Endothelial cell of umbilical vein (primary cell): ENCODE measurements around the gene APRT.

Source experiments
- CTCF ChIP-seq, 2 donors: IDR thresholded peaks; 1 replicate in 1 of 2; 2 replicates in 1 of 2; pipeline ENCODE4 v1.5.1; 2011; ENCODE audit warnings: low read length in 2 of 2, mild to moderate bottlenecking in 2 of 2, moderate library complexity in 2 of 2, control low read depth in 1 of 2, inconsistent platforms in 1 of 2, low read depth in 1 of 2; ENCODE audit not compliant: insufficient read depth in 1 of 2; ENCODE audit errors: extremely low read depth in 1 of 2
- EZH2 ChIP-seq: IDR thresholded peaks from 2 replicates; pipeline ENCODE4 v1.6.1; 2012; ENCODE audit warnings: borderline replicate concordance, low read depth, mild to moderate bottlenecking, moderate library complexity, low read length, inconsistent platforms; ENCODE audit not compliant: severe bottlenecking
- FOS ChIP-seq: IDR thresholded peaks from 2 replicates; pipeline ENCODE4 v1.6.1; 2011; ENCODE audit warnings: mild to moderate bottlenecking, low read length, moderate library complexity, borderline replicate concordance; ENCODE audit not compliant: insufficient read depth
- POLR2A ChIP-seq: IDR thresholded peaks from 2 replicates; pipeline ENCODE4 v1.6.1; 2012; ENCODE audit warnings: low read depth, mild to moderate bottlenecking, control low read depth, low read length
- POLR2AphosphoS5 ChIP-seq: IDR thresholded peaks from 2 replicates; pipeline ENCODE4 v1.6.1; 2012; ENCODE audit warnings: low read depth, mild to moderate bottlenecking, control low read depth, low read length, moderate library complexity; ENCODE audit not compliant: insufficient read depth

GRCh38 chr16:88842308-88842756, 30.6 kb upstream of the APRT start:
- TF ChIP-seq CTCF (IDR thresholded peaks at IDR 0.05; ENCODE audit: extremely low read depth in 1 of 2, insufficient read depth in 1 of 2, low read depth in 1 of 2, low read length in 2 of 2) (no peak), POLR2A (no peak), POLR2AphosphoS5 (no peak), EZH2 (no peak), FOS (no peak)
